Muscle of arm (tissue), 12 donors: ENCODE measurements around the gene DNAH10. TPM values are rescaled to one million over a fixed set of nuclear protein-coding genes. Genes with fewer than 3 reads are reported as not detected.
"Not testable (repeated sequence)": the region's sequence is repeated elsewhere in the genome, so short reads cannot be mapped to it uniquely, and the experiment has no call there.

Experiments used
- DNase-seq: peaks from one replicate; pipeline ENCODE4 v3.0.0-alpha.2; 2013
- polyA plus RNA-seq, 12 donors: library from polyadenylated mRNA; unstranded; fragments of 120-200 nt; gene quantifications; one replicate each; pipeline ENCODE4 v1.2.1, GENCODE V29; 2013; ENCODE audit not compliant: insufficient read length in 12 of 12

The DNAH10 gene
- polyA plus RNA-seq, 12 donors: 0.72 to 8.8 (median 1.8) TPM; not detected in 2

DNA sequence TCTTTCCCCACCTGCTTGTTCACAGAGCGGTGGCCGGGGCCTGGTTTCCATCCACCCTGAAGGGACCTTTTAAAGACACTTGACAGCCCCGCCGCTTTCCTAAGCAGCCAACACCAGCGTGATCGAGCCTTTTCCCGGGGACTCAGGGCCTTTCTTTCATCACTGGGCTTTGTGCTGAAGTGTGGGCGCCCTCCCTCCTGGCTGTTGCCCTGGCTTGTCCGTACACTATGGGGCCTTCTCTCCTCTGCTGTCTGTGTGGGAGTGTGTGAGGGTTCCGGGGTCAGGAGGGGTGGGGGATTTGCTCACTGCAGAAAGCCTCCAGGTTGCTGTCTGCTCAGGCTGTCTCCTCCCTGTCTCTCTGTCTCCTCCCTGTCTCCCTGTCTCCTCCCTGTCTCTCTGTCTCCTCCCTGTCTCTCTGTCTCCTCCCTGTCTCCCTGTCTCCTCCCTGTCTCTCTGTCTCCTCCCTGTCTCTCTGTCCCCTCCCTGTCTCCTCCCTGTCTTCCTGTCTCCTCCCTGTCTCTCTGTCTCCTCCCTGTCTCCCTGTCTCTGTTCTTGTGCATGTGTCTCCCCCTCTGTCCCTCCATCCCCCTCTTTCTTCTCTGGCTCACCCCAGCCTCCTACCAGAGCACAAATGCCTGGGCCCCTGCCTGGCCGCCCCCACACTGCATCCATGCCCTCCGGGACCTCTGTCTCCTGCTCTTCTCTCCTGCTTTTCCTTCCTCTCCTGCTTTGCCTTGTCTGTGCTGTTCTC lies 145.8 kb downstream of the DNAH10 start:
- DNase-seq: no peak

DNA sequence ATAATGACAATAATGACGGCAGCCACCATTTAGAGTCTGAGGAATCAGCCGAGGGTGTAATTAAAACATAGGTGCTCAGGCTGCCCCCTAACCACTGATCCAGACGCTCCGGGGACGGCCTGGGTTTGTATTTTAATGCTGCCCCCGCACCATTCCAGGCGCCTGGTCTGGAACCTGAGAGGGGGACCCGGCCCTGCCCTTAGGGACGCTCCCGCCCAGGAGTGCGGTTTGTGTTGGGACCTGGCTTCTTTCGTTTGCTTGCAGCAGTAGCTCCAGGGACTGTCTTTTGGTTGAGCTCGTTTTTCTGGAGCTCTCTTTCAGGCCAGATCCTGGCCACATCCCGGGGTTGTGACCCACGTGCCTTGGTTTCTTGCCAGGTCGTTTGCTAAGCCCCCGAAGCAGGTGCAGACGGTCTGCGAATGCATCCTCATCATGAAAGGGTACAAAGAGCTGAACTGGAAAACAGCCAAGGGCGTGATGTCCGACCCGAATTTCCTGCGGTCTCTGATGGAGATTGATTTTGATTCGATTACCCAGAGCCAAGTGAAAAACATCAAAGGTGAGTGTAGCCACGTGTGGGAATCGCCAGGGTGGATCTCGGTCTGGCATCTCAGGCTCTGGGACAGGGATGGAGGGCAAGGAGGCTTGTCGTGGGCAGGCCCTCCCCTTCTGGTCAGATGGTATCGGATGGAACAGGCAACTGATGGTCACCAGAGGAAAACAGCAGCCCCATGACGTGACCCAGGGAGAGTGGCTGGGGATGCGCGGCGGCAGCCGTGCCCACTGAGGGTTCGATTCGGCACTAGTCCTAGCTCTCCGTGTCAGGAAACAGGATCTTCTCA lies 147.0 kb downstream of the DNAH10 start:
- no peak for DNase-seq

DNA sequence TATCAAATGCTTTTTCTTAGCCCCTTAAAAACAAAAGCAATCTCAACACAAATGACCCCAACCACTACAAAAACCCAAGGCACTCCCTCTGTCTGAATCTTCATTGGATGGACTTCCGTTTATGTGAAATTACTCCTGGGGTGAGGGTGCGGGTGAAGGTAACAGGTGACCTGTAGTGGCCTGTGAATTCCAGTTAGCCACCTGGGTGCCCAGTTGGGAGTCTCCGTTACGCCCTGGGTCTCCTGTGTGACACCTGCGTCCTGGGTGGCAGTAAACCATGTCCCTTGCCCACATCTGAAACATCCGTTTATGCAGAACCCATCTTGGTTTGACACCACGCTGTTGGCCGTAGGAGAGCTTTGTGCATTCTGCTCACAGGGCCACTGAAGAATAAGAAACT lies 148.0 kb downstream of the DNAH10 start:
- DNase-seq: no peak

DNA sequence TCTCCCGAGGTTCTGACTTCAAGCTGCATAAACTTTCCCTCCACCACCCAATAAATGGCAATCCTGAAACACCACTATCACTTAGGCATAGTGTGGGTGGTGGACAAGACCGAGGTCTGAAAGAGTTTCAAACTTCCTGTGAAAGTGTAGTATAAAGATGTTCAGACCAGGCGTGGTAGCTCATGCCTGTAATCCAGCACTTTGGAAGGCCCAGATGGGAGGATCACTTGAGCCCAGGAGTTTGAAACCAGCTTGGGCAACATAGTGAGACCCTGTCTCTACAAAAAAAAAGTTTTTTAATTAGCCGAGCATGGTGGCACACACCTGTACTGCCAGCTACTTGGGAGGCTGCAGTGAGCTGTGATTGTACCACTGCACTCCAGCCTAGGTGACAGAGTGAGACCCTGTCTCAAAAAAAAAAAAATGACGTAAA lies 148.7 kb downstream of the DNAH10 start:
- DNase-seq: no peak

DNA sequence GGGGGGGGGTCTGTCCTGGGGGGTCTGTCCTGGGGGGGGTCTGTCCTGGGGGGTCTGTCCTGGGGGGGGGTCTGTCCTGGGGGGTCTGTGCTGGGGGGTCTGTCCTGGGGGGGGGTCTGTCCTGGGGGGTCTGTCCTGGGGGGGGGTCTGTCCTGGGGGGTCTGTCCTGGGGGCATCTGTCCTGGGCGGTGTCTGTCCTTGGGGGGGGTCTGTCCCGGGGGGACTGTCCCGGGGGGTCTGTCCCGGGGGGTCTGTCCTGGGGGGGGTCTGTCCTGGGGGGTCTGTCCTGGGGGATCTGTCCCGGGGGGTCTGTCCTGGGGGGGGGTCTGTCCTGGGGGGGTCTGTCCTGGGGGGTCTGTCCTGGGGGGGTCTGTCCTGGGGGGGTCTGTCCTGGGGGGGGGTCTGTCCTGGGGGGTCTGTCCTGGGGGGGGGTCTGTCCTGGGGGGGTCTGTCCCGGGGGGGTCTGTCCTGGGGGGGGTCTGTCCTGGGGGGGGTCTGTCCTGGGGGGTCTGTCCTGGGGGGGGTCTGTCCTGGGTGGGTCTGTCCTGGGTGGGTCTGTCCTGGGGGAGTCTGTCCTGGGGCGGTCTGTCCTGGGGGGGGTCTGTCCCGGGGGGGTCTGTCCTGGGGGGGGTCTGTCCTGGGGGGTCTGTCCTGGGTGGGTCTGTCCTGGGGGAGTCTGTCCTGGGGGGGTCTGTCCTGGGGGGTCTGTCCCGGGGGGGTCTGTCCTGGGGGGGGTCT lies 149.7 kb downstream of the DNAH10 start:
- not testable (repeated sequence) for DNase-seq

DNA sequence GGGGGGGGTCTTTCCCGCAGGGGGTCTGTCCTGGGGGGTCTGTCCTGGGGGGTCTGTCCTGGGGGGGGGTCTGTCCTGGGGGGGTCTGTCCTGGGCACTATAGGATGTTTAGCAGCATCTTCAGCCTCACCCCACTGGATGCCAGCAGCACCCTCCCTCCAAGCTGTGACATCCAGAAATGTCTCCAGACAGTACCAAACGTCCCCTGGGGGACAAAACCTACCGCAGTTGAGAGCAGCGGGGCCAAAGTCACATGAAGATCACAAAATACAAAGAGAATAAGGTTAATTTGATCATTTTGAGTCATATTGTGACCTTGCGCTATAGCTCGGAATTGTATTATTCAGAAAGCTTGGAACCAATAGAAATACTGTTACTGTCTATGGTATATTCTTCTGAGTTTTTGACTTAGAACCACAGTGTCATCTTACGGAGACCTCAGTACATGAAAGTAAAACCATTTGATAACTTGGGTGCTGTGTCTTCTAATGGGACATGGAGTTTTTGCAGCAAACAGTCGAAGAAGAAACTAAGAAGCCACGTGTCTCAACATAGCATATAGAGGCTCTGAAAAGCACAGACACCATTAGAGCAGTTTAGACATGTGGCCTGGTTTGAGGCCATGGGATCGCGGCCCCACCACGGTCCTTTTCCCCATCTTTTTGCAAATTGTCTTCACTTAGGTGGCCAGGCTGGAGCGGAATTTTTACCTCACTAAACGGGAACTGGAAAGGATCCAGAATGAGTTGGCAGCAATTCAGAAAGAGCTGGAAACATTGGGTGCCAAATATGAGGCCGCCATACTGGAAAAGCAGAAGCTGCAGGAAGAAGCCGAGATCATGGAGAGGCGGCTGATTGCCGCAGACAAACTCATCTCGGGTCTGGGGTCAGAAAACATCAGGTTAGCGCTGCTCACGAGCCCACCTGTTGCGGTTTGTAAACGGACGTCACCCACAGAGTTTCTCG lies 150.6 kb downstream of the DNAH10 start:
- DNase-seq: no peak

DNA sequence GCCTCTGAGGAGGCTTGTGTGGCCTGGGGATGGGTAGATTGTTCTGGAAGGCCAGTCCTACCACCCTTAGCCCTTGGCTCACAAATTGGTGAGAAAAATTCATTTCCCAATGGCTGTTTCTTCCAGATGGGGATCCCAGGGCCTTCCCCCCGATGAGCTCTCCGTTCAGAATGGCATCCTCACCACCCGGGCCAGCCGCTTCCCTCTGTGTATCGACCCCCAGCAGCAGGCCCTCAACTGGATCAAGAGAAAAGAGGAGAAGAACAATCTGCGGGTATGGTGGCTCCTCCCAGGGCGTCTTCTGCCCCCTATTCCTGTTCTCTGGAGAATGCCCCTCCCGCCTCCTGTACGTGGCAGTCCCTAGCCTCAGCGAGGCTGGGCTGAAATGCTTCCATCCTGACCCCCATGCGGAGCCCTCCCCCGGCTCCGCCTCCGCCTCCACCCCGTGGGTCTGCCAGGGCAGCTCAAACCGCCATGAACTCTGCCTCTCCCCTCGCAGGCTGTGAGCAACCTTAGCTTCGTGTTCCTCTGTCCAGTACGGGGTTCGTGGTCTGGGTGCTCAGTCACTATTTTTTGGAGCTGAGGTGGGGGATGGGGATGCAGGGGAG lies 152.7 kb downstream of the DNAH10 start:
- no peak for DNase-seq

DNA sequence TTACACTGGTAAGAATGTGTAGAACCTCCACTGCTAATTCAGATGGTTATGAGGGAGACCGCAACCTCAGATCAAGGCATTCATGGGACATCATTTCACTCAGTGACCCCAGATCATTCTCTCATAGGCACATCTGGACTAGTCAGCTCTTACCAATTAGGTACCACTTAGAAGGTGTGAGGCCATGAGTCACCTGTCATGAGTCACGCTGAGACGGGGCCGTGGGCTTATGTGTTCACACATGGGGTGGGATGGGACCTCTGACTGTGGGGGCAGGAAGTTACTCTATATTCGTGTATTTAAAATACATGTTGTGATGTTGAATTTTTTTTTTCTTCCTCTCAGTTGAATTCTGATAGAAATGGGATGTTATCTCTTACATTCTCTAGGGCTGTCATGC lies 154.6 kb downstream of the DNAH10 start:
- DNase-seq: no peak

DNA sequence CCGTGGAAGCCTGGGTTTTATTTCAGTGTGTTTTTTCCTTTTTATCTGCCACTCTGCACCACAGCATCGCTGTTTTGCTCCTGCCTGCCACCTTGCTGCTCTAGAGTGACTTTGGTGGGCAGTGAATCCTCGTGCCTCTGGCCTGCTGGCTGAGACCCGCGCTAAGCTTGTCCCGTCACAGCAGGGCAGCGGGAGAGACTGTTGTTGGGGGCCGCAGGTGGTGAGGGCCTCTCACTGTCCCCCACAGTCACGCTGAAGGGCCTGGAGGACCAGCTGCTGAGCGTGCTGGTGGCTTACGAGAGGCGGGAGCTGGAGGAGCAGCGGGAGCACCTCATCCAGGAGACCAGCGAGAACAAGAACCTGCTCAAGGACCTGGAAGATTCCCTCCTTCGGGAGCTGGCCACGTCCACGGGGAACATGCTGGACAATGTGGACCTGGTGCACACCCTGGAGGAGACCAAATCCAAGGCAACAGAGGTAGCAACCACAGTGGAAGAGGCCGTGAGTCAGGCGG lies 155.3 kb downstream of the DNAH10 start:
- no peak for DNase-seq

DNA sequence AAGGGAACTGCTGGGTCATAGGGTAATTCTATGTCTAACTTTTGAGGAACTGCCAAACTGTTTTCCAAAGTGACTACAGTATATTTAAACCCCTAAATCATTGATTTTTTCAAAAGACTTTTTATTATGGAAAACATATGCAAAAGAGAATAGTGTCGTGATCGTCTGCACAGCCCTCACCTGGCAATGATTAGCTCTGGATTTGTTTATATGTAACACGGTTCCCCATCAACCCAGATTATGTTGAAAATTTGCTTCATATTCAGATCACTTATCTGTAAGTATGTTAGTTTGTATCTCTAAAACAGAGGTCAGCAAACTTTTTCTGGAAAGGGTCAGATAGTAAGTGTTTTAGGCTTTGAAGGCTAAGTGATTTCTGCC lies 157.9 kb downstream of the DNAH10 start:
- no peak for DNase-seq

DNA sequence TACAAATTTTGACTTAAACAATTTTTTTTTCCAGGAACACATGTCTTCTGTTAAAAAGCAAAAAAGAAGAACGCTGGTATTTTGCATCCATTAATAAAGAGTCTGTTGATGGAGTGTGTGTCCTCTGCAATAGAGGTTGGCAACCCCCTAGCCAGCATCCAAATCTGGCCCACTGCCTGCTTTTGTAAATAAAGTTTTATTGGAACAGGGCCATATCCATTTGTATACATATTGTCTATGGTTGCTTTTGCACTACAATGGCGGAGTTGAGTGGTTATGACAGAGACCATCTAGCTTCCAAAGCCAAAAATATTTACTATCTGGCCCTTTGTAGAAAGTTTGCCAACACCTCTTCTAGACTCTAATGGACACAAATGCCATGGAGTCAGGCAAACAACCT lies 160.9 kb downstream of the DNAH10 start:
- no peak for DNase-seq

DNA sequence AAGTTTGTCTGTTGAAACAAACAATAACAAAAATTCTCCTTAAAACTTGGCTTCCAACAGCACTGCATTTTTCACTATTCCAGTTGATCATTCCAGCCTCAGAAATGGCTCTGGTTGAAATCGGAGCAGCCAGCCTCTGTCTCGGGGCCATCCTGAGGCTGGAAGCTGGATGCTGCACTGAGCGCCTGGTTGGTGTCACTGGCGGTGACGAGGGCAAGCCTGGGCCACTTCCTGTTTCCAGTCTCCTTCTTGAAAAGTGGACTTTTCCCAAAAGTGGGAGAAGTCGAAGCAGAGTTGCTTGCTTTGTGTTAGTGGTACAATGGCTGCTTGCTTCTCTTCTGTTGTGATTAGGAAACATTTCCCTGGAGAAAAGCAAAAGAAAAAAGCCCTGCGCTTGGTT lies 161.8 kb downstream of the DNAH10 start:
- DNase-seq: no peak

DNA sequence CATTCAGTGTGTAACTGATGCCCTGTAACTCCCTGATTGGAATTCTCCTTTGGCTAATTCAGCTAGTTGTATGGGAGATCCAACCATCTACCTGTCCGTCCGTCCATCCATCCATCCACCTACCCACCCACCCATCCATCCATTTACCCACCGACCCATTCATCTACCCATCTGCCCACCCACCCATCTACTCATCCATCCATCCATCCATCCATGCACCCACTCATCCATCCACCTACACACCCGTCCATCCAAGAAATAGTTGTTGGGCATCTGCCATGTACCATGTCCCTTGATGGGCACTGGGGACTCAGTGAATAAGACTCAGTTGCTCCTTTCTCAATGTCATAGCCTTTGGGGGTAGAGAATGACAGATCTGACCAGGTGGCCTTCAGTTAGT lies 162.4 kb downstream of the DNAH10 start:
- no peak for DNase-seq

DNA sequence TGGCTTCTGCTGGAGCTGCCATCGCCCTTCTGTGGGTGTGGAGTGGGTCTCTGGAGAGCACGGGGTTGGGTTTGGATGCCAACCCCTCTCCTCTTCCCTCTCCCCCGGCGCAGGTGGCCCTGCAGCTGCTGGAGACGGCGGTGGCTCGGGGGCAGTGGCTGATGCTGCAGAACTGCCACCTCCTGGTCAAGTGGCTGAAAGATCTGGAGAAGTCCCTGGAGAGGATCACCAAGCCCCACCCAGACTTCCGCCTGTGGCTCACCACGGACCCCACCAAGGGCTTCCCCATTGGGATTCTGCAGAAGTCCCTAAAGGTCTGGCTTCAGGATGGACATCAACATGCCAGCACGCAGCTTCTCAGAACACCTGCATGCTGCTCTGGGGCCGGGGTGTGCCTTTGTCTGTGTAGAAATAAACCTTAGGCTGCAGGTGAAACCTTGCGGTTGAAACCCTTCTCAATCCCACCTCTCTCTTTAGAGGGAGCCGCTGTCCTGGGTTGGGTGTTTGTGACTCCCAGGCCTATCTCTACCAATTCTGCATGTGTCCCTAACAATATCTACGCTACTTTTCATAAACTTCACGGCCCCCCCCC lies 166.3 kb downstream of the DNAH10 start:
- DNase-seq: no peak

DNA sequence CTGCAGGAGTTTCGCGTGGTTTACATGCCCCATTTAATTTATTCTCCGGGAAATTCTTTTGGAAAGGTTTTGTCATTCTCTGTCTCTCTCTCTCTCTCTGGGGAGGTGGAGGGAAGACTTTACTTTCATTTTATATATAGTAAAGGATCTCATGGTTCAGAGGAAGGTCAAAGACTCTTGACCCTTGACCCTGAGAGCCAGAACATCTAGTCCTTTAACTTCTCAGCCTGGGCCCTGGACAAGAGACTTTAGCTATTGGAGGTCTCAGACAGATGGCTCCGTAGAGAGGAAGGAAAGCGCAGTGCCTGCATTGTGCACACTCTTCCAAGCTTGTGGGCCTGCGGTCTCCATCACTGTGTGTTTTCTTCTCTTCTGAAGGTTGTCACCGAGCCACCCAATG lies 166.8 kb downstream of the DNAH10 start:
- DNase-seq: no peak

DNA sequence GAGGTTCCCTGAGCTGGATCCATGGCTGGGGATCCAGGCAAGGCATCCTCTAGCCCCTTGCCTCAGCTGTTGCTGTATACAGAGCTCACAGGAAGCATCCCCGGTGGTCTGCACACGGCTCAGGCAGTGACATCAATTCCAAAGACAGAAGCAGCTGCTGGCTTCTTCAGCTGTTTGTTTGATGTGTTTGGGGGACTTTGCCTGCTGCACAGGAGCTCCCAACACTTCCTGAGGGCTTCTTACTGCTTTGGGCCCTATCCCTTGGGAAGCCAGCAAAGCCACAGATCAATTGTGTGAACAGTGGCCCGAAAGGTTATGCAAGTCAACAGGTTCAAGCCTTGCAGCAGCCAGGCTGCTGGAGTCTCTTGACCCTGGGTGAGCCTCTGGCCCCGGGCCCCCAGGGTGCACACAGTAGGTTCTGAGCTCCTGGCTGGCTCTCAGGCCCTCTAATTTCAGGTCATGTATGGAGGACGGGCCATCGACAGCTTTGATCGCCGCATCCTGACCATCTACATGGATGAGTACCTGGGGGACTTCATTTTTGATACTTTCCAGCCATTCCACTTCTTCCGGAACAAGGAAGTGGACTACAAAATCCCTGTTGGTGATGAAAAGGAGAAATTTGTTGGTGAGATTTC lies 168.0 kb downstream of the DNAH10 start:
- DNase-seq: no peak

DNA sequence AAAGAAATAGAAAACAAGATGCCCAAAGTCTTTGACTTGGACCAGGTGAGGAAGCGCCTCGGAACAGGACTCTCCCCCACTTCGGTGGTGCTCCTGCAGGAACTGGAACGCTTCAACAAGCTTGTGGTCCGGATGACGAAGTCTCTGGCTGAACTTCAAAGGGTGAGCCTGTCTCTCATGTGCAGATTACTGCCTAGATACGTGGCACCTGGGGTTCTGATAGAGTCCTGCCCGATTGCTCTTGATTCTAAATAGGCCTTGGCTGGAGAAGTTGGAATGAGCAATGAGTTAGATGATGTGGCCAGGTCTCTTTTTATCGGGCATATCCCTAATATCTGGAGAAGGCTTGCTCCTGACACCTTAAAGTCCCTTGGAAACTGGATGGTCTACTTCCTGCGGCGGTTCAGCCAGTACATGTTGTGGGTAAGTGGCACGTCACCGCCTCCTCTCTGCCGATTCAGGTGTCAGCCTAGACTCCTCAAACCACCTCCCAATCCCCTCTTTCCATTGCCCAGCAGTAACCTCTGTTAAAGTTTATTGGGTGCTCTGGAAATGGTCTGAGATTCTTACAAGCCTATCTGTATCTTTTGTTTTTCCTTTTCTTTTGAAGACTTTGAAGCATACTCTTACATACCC lies 169.7 kb downstream of the DNAH10 start:
- no peak for DNase-seq

DNA sequence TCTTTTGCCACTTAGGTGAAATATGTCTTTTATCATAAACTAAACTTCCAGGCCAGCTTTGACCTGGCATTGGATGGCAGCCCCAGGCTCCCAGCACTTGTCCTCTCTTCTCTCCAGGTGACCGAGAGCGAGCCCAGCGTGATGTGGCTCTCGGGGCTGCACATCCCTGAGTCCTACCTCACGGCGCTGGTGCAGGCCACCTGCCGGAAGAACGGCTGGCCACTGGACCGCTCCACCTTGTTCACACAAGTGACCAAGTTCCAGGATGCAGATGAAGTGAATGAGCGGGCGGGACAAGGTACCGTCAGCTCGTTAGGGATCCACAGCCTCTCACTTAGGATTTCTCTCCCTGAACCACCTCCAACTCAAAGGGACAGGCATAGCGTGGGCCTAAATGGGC lies 171.1 kb downstream of the DNAH10 start:
- DNase-seq: no peak

DNA sequence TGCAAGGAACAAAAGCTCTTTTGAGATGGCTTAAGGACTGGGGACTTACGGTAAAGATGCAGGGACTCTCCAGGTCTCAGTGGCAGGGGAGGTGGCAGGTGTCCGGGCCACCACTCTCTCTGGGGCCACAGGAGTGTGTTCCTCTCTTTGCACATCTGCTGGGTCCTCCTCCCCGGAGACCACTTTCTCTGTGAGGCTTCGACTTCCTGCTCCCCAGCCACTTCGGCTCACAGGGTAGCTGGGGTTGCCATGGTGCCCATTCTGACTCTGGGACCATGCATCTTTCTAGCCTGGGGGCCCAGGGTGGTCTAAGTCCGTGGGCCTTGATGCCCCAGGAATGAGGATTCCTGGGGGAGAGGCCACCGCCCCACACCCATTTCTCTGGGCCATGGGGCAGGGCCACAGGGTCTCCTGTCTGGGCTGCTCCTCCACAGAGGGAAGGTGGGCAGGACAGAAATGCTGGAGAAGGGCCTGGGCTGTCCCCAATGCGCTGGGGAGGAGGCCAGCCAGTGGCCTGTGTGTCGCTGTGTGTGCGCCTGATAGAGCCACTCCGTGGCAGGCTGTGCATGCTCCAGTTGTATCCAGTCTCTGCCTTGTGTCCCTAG lies 172.0 kb downstream of the DNAH10 start:
- DNase-seq: no peak
